ENCODE data around the gene PAIP2B.

Gene PAIP2B

DNA sequence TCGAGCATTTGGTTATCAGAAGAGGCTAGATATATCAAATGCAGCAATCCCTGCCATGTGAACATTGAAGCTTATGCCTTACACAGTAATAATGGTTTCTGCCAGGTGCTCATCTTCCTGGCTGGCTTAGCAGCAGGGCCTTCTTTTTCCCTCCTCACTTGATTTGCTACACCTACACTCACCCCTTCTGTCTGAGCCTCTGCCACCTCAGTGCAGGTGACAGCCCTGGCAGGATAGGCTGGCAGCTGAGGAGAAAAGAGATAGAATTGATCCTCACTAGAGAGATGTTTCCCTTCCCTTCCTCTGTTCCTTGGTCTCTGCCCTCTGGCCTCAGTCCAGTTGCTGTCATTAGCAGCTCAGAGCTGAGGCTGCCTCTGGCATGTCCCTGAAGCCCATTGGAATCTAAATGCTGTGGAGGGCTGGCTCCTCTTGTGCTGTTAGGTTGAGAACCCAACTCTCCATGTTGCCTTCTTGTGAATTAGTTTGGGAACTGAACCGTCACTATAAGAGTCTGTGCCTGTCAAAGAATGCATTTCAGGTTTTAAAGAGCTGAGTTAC lies 78.3 kb downstream of the PAIP2B start:
- no peak for DNase-seq (ENCODE audit: low read depth)
- H3K4me3 ChIP-seq (ENCODE audit: control insufficient read depth, low read depth, low read length): no peak overlapping the region
- TF ChIP-seq, protein P1, sequence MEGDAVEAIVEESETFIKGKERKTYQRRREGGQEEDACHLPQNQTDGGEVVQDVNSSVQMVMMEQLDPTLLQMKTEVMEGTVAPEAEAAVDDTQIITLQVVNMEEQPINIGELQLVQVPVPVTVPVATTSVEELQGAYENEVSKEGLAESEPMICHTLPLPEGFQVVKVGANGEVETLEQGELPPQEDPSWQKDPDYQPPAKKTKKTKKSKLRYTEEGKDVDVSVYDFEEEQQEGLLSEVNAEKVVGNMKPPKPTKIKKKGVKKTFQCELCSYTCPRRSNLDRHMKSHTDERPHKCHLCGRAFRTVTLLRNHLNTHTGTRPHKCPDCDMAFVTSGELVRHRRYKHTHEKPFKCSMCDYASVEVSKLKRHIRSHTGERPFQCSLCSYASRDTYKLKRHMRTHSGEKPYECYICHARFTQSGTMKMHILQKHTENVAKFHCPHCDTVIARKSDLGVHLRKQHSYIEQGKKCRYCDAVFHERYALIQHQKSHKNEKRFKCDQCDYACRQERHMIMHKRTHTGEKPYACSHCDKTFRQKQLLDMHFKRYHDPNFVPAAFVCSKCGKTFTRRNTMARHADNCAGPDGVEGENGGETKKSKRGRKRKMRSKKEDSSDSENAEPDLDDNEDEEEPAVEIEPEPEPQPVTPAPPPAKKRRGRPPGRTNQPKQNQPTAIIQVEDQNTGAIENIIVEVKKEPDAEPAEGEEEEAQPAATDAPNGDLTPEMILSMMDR (conservative IDR thresholded peaks at IDR 0.05; ENCODE audit: control insufficient read depth, insufficient read depth, low read depth, low read length): no peak

DNA sequence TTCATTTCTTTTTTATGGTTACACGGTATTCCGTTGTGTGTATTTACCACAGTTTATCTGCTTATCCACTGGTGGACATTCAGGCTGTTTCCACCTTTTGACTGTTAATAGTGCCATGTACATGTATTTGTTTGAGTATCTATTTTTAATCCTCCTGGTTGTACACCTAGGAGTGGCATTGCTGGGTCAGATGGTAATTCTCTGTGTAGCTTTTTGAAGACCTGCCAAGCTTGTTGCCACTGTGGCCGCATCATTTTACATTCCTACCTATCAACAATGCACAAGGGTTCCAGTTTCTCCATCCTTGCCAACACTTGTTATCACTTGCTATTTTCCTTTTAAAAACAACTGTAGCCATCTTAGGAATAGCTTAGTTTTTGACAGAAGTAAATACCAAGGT lies 83.1 kb downstream of the PAIP2B start:
- DNase-seq (ENCODE audit: low read depth): no peak
- H3K4me3 ChIP-seq (ENCODE audit: control insufficient read depth, low read depth, low read length): no peak overlapping the region
- TF ChIP-seq, protein P1 (conservative IDR thresholded peaks at IDR 0.05; ENCODE audit: control insufficient read depth, insufficient read depth, low read depth, low read length): no peak

DNA sequence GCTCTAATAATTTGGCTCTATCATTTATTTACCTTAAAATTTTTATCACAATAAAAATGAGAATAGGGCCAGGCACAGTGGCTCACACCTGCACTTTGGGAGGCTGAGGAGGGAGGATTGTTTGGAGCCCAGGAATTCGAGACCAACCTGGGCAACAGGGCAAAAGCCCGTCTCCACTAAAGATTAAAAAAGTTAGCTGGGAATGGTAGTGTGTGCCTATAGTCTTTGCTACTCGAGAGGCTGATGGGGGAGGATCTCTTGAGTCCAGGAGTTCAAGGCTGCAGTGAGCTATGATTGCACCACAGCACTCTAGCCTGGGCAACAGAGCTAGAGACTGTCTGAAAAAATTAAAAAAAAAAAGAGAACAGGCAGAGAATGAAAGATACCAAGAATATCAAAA lies 90.7 kb downstream of the PAIP2B start:
- no peak overlapping the region for H3K4me3 ChIP-seq (ENCODE audit: control insufficient read depth, low read depth, low read length)
- TF ChIP-seq, protein P1 (conservative IDR thresholded peaks at IDR 0.05; ENCODE audit: control insufficient read depth, insufficient read depth, low read depth, low read length): no peak
- DNase-seq (ENCODE audit: low read depth): no peak

DNA sequence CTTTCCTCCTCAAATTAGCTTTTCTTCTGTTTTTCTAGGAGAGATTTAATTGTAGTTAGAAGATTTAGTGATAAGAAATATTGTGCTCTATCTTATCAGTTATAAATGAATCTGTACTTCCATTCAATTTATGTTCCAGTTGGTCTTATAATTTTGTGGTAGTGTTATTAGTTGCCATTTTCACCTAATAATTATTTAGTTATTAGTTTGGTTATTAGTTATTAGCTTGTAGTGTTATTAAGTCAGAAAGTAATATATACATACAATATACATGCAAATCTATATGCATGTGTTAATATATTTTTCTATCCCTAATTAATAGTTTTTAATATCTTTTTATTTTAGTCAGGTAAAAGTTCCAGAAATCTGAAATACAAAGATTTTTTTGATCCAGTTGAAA lies 93.3 kb downstream of the PAIP2B start:
- DNase-seq (ENCODE audit: low read depth): no peak
- TF ChIP-seq, protein P1 (conservative IDR thresholded peaks at IDR 0.05; ENCODE audit: control insufficient read depth, insufficient read depth, low read depth, low read length): no peak
- H3K4me3 ChIP-seq (ENCODE audit: control insufficient read depth, low read depth, low read length): no peak overlapping the region

Measured in fibroblast of mammary gland (primary cell).